ENCODE measurements around the gene TMEFF2.

Gene TMEFF2

DNA sequence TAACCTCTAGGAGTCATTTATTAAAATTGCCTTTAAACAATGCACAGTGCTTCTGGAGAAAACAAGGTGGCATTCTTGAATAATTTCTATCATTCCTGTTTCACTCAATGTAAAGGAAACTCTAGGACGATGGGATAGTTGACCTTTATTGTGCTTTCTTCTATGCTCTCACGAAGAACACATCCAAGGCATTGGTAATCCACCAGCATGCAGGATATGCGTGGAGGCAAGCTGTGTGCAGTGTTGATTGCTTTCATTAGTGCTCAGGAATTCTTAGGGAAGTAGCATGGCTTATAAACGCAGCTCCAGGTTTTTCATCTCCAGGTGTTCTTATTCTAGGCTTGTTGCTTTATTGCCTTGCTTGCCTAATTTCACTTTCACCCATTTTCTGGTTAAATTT is 289.4 kb downstream of the TMEFF2 start:
- peak; percentile 23 for DNase-seq (ENCODE audit: low read depth, low spot score)
- no peak for TF ChIP-seq YY1 (IDR thresholded peaks at IDR 0.05; ENCODE audit: insufficient read depth, insufficient read length)
- no peak for TF ChIP-seq SUZ12 (IDR thresholded peaks at IDR 0.05; ENCODE audit: extremely low read depth, insufficient read depth, insufficient read length)
- TF ChIP-seq ZNF274 (IDR thresholded peaks at IDR 0.05; ENCODE audit: low read depth, low read length) = no peak
- no peaks in the 10 kb centered on the region for H3K36me3 ChIP-seq (ENCODE audit: insufficient read depth, insufficient read length, low read length)

DNA sequence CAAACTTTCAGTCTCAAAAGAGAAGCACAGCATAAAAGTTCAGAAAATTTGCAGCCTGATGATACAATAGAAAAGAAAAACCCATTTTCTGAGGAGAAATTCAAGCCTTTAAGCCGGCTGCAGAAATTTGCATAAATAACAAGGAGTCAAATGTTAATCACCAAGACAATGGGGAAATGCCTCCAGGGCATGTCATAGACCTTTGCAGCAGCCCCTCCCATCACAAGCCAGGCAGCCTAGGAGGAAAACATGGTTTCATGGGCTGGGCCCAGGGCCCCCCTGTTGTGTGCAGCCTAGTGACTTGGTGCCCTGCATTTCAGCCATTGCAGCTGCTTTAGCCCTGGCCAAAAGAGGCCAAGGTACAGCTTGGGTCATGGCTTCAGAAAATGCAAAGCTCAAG is 293.7 kb downstream of the TMEFF2 start:
- Histone ChIP-seq H3K27me3 (ENCODE audit: insufficient read depth, insufficient read length) (no peaks in the 10 kb centered on the region), H3K9me3 (ENCODE audit: insufficient read depth, low read length) (peaks cover 47% of the 10 kb centered on the region), H3K9ac (ENCODE audit: insufficient read length, low read depth) (no peak overlapping the region), H3K4me1 (ENCODE audit: insufficient read depth, insufficient read length) (no peaks in the 10 kb centered on the region), H3K4me3 (ENCODE audit: insufficient read length, low read depth) (no peak overlapping the region), H3K36me3 (ENCODE audit: insufficient read depth, insufficient read length, low read length) (no peaks in the 10 kb centered on the region)
- TF ChIP-seq SUZ12 (IDR thresholded peaks at IDR 0.05; ENCODE audit: extremely low read depth, insufficient read depth, insufficient read length) (no peak), YY1 (IDR thresholded peaks at IDR 0.05; ENCODE audit: insufficient read depth, insufficient read length) (no peak), ZNF274 (IDR thresholded peaks at IDR 0.05; ENCODE audit: low read depth, low read length) (no peak)
- peak; percentile 78 for DNase-seq (ENCODE audit: low read depth, low spot score)

More for the DNA sequence above, 289.4 kb downstream of the TMEFF2 start:
- Histone ChIP-seq H3K4me3 (ENCODE audit: insufficient read length, low read depth) (no peak overlapping the region), H3K27me3 (ENCODE audit: insufficient read depth, insufficient read length) (no peaks in the 10 kb centered on the region), H3K4me1 (ENCODE audit: insufficient read depth, insufficient read length) (no peaks in the 10 kb centered on the region), H3K9me3 (ENCODE audit: insufficient read depth, low read length) (peaks cover 33% of the 10 kb centered on the region), H3K9ac (ENCODE audit: insufficient read length, low read depth) (no peak overlapping the region)

DNA sequence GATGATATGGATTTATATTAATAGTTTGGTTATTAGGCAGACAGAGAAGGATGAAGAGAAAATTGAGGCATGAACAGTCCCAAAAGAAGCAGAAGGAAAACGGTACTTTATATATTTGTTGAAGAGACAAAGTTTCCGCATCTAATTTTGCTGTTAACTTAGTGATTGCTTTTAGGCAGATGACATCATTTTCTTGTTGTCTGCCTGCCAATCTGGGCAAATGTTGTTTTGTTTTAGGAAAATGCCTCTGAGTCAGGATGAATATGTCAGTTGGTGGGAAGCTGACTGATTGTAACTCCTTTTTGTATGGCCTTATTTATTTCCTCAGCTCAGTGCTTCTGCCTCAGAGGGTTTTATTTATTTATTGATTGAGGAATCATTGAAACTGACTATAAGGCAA is 295.3 kb downstream of the TMEFF2 start:
- no peak for DNase-seq (ENCODE audit: low read depth, low spot score)
- no peak overlapping the region for H3K4me3 ChIP-seq (ENCODE audit: insufficient read length, low read depth)
- H3K4me1 ChIP-seq (ENCODE audit: insufficient read depth, insufficient read length) = no peaks in the 10 kb centered on the region
- no peak overlapping the region for H3K9ac ChIP-seq (ENCODE audit: insufficient read length, low read depth)
- H3K9me3 ChIP-seq (ENCODE audit: insufficient read depth, low read length) = peaks cover 47% of the 10 kb centered on the region
- no peaks in the 10 kb centered on the region for H3K36me3 ChIP-seq (ENCODE audit: insufficient read depth, insufficient read length, low read length)
- TF ChIP-seq SUZ12 (IDR thresholded peaks at IDR 0.05; ENCODE audit: extremely low read depth, insufficient read depth, insufficient read length) = no peak
- TF ChIP-seq ZNF274 (IDR thresholded peaks at IDR 0.05; ENCODE audit: low read depth, low read length) = no peak
- no peak for TF ChIP-seq YY1 (IDR thresholded peaks at IDR 0.05; ENCODE audit: insufficient read depth, insufficient read length)
- no peaks in the 10 kb centered on the region for H3K27me3 ChIP-seq (ENCODE audit: insufficient read depth, insufficient read length)

All from NT2/D1 (cell line).